Left ventricle myocardium inferior (tissue), 1 donor: ENCODE data around the gene PDE9A. TPM values are rescaled to one million over a fixed set of nuclear protein-coding genes. Genes with fewer than 3 reads are reported as not detected.

Experiments
- DNase-seq: peaks from one replicate; pipeline ENCODE4 v3.0.0-alpha.2; 2020
- H3K27ac ChIP-seq: fragments of 200-600 bp; replicated peaks from 2 replicates; pipeline ENCODE4 v1.8.0; 2021
- H3K27me3 ChIP-seq: fragments of 200-600 bp; 2 replicates; pipeline ENCODE4 v1.8.0; 2021; ENCODE audit warnings: low read depth
- H3K36me3 ChIP-seq: fragments of 200-600 bp; 2 replicates; pipeline ENCODE4 v1.8.0; 2021
- H3K4me1 ChIP-seq: fragments of 200-600 bp; 2 replicates; pipeline ENCODE4 v1.8.0; 2021
- H3K4me3 ChIP-seq: fragments of 200-600 bp; 2 replicates; pipeline ENCODE4 v1.8.0; 2021; ENCODE audit warnings: mild to moderate bottlenecking, moderate library complexity
- H3K9me3 ChIP-seq: fragments of 200-600 bp; replicated peaks from 2 replicates; pipeline ENCODE4 v1.8.0; 2021
- CTCF ChIP-seq: fragments of 200-600 bp; IDR thresholded peaks from 2 replicates; pipeline ENCODE4 v1.8.0; 2021; ENCODE audit warnings: antibody characterized with exemption, mild to moderate bottlenecking, borderline replicate concordance
- intact Hi-C: fragments of 100-400 bp; cut with micrococcal nuclease; formaldehyde crosslinking; loops from one replicate; pipeline ENCODE4 v1.11.0; 2022
- total RNA-seq: library from RNA; stranded (reverse); fragmentation: NEBNext Ultra II Directional; extraction: Animal tissue kit (Norgen Biotek cat#: 25700); gene quantifications from one replicate; pipeline ENCODE4 v1.2.1, GENCODE V29; 2021
- donor health status: DM: no; HTN: yes; CAD: no; lungs with severe emphysema.

The PDE9A gene
- total RNA-seq, 1 donor from 2014 or later = 3.2 TPM

GRCh38 chr21:42755031-42755665 lies 101.7 kb downstream of the PDE9A start:
- DNase-seq = no peak

GRCh38 chr21:42755766-42756579 lies 102.6 kb downstream of the PDE9A start:
- Histone ChIP-seq H3K36me3 (peaks cover 11% of the 10 kb centered on the region), H3K4me3 (no peak overlapping the region), H3K27ac (no peak overlapping the region), H3K4me1 (peaks cover 7% of the 10 kb centered on the region), H3K27me3 (peaks cover 5% of the 10 kb centered on the region), H3K9me3 (no peaks in the 10 kb centered on the region)
- DNase-seq = no peak
- no peak for TF ChIP-seq CTCF
- intact Hi-C loops = no loop called here

More at GRCh38 chr21:42755031-42755665, 101.7 kb downstream of the PDE9A start:
- Histone ChIP-seq H3K4me3 (no peak overlapping the region), H3K9me3 (no peaks in the 10 kb centered on the region), H3K27me3 (peaks cover 1% of the 10 kb centered on the region), H3K27ac (no peak overlapping the region), H3K4me1 (peaks cover 5% of the 10 kb centered on the region), H3K36me3 (peaks cover 5% of the 10 kb centered on the region)
- intact Hi-C loops = no loop called here
- TF ChIP-seq CTCF = no peak

GRCh38 chr21:42756580-42757250 lies 103.3 kb downstream of the PDE9A start:
- no peak for DNase-seq
- Histone ChIP-seq H3K36me3 (peaks cover 13% of the 10 kb centered on the region), H3K4me3 (no peak overlapping the region), H3K27me3 (peaks cover 5% of the 10 kb centered on the region), H3K9me3 (no peaks in the 10 kb centered on the region), H3K27ac (no peak overlapping the region), H3K4me1 (peaks cover 12% of the 10 kb centered on the region)
- intact Hi-C loops = no loop called here
- TF ChIP-seq CTCF = no peak

GRCh38 chr21:42757422-42757821 lies 104.0 kb downstream of the PDE9A start:
- Histone ChIP-seq H3K4me3 (no peak overlapping the region), H3K27me3 (peaks cover 5% of the 10 kb centered on the region), H3K9me3 (no peaks in the 10 kb centered on the region), H3K4me1 (peaks cover 12% of the 10 kb centered on the region), H3K27ac (no peak overlapping the region), H3K36me3 (peaks cover 17% of the 10 kb centered on the region)
- no peak for DNase-seq
- no peak for TF ChIP-seq CTCF
- intact Hi-C loops = no loop called here

GRCh38 chr21:42757826-42758655 lies 104.6 kb downstream of the PDE9A start:
- no peak overlapping the region for H3K4me3 ChIP-seq
- no peak for TF ChIP-seq CTCF
- DNase-seq = no peak
- no peak overlapping the region for H3K27ac ChIP-seq
- intact Hi-C loops = no loop called here
- peaks cover 23% of the 10 kb centered on the region for H3K36me3 ChIP-seq
- no peaks in the 10 kb centered on the region for H3K9me3 ChIP-seq
- peaks cover 12% of the 10 kb centered on the region for H3K4me1 ChIP-seq
- H3K27me3 ChIP-seq = peaks cover 5% of the 10 kb centered on the region
